Large intestine (tissue), 3 donors: ENCODE measurements around the gene POLR2A. TPM values are rescaled to one million over a fixed set of nuclear protein-coding genes. Genes with fewer than 3 reads are reported as not detected.

ENCODE experiments used
- DNase-seq, 2 donors: peaks; one replicate each; pipeline versions ENCODE4 v3.0.0 to v3.0.0-alpha.2; 2013
- H3K27ac ChIP-seq: one replicate; pipeline ENCODE4 v1.5.1; 2013; ENCODE audit warnings: low read length
- H3K27me3 ChIP-seq: 2 replicates; pipeline ENCODE4 v1.6.1; 2013; ENCODE audit warnings: low read length; ENCODE audit not compliant: control insufficient read depth, insufficient read depth
- H3K36me3 ChIP-seq: 2 replicates; pipeline ENCODE4 v1.6.1; 2013; ENCODE audit warnings: low read length; ENCODE audit not compliant: control insufficient read depth, insufficient read depth
- H3K4me1 ChIP-seq: one replicate; pipeline ENCODE4 v1.6.1; 2013; ENCODE audit warnings: low read length; ENCODE audit not compliant: control insufficient read depth, insufficient read depth
- H3K4me3 ChIP-seq: one replicate; pipeline ENCODE4 v1.5.1; 2013; ENCODE audit warnings: low read length
- H3K9me3 ChIP-seq: one replicate; pipeline ENCODE4 v1.6.1; 2013; ENCODE audit warnings: mild to moderate bottlenecking, low read depth, low read length, moderate library complexity; ENCODE audit not compliant: control insufficient read depth
- WGBS: methylation state at CpG from one replicate; pipeline ENCODE4 v1.1.5; 2013; ENCODE audit warnings: low lambda C conversion rate; ENCODE audit not compliant: insufficient coverage; 5-methylcytosine and 5-hydroxymethylcytosine counted together
- polyA plus RNA-seq: library from polyadenylated mRNA; unstranded; fragments of 120-200 nt; gene quantifications from one replicate; pipeline ENCODE4 v1.2.1, GENCODE V29; 2013

The POLR2A gene
- polyA plus RNA-seq, 1 donor: 98.7 TPM

- no peak for DNase-seq
- H3K9me3 ChIP-seq: peaks cover 11% of the 10 kb centered on the region
These were observed 38.9 kb downstream of the POLR2A start for GRCh38 chr17:7523033-7523432.

GRCh38 chr17:7528842-7529241 lies 44.7 kb downstream of the POLR2A start:
- DNase-seq: no peak
- no peak overlapping the region for H3K4me3 ChIP-seq
- no peaks in the 10 kb centered on the region for H3K27me3 ChIP-seq
- peaks cover 10% of the 10 kb centered on the region for H3K4me1 ChIP-seq
- no peak overlapping the region for H3K27ac ChIP-seq
- H3K9me3 ChIP-seq: peaks cover 22% of the 10 kb centered on the region
- no peaks in the 10 kb centered on the region for H3K36me3 ChIP-seq

More at GRCh38 chr17:7523033-7523432, 38.9 kb downstream of the POLR2A start:
- WGBS: no CpG with 5 or more reads among the region's 10 CpGs
- no peak overlapping the region for H3K4me3 ChIP-seq
- no peaks in the 10 kb centered on the region for H3K27me3 ChIP-seq
- no peaks in the 10 kb centered on the region for H3K4me1 ChIP-seq
- H3K36me3 ChIP-seq: no peaks in the 10 kb centered on the region
- no peak overlapping the region for H3K27ac ChIP-seq

DNA sequence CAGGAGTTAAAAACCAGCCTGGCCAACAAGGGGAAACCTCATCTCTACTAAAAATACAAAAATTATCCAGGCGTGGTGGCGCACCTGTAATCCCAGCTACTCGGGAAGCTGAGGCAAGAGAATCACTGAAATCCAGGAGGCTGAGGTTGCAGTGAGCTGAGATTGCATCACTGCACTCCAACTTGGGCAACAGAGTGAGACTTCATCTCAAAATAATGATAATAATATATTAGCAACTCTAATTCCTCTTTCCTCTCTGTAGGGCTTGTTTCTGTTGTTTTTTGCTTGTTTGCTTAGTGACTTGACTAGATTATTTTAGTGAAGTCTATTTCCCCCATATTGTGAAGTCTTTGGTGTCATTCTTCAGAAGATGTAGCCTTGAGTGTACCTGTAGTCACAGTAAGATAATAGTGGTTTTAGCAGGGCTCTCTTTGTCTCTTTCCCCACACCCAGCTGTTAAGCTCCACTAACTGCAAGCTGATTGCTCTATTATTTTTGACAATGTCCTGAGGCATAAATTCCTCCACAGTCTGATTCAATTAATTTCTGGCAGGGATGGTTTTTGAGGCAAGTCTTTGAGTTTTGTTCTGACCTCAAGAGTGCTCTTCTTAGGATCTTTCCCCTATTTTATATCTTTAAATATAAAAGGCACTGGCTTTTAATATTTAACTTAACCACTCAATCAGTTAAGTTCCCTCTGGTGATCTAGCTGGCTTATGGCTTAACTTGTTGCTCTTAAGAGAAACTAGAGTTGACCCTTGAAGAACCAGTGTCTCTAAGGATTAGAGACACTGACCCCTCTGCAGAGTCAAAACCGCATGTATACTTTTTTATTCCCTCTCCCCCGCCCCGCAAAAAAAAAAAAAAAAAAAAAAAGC lies 46.1 kb downstream of the POLR2A start:
- no peak for DNase-seq
- peaks cover 22% of the 10 kb centered on the region for H3K9me3 ChIP-seq
- no CpG with 5 or more reads among the region's 6 CpGs for WGBS
- H3K4me3 ChIP-seq: no peak overlapping the region
- peaks cover 10% of the 10 kb centered on the region for H3K4me1 ChIP-seq
- H3K27me3 ChIP-seq: no peaks in the 10 kb centered on the region
- no peak overlapping the region for H3K27ac ChIP-seq
- H3K36me3 ChIP-seq: no peaks in the 10 kb centered on the region

DNA sequence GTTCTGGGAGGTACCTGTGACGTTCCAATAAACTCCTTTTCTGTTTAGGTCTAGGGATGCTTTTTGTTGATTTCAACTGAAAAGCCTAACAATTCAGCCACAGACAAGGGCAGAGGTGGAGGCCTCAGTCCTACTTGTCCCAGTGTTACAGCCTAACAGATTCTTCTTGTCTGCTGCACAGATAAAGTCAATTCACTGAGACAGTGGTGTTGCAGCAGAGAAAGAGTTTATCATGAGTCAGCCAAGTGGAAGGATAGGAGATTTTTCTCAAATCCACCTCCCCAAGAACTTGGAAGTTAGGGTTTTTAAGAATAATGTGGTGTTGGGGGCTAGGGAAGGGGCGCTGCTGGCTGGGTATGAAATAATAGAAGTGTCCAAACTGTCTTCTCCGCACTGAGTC lies 53.9 kb downstream of the POLR2A start:
- DNase-seq: no peak
- Histone ChIP-seq H3K27ac (no peak overlapping the region), H3K9me3 (peaks cover 14% of the 10 kb centered on the region), H3K27me3 (no peaks in the 10 kb centered on the region), H3K4me1 (peaks cover 9% of the 10 kb centered on the region), H3K4me3 (no peak overlapping the region), H3K36me3 (no peaks in the 10 kb centered on the region)
- WGBS: no CpG with 5 or more reads among the region's 3 CpGs

DNA sequence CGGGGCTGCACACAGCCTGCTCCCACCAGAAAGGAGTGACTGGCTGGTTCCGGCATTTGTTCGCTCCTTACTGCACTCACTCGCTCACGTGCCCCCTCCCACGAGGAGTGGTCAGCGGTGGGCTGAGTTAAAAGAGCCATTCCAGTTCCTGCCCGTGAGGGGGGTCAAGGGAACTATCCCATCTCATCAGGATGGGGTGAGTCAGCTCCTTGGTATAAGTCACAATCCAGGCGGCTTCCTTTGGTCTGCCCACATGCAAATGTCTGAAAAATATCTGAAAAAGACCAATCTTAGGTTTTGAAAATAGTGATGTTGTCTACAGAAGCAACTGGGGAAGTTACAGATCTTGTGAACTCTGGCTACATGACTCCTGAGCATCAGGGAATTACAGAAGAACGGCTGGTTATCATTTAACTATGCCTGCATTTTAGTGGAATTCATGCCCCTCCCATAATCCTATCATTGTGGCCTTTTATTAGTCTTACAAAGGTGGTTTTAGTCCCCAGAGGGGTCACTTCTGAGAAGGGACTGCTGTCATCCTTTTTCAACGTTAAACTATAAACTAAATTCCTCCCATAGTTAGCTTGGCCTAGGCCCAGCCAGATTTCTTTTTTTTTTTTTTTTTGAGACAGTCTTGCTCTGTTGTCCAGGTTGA lies 54.9 kb downstream of the POLR2A start:
- WGBS: 0% methylated on average over 1 of the region's 11 CpGs
- Histone ChIP-seq H3K27ac (peak overlapping the region; percentile 37), H3K9me3 (peaks cover 14% of the 10 kb centered on the region), H3K27me3 (no peaks in the 10 kb centered on the region), H3K36me3 (no peaks in the 10 kb centered on the region), H3K4me3 (no peak overlapping the region), H3K4me1 (peaks cover 7% of the 10 kb centered on the region)
- DNase-seq: peak in 1 of 2 donors; percentile 45

GRCh38 chr17:7541074-7541621 lies 57.0 kb downstream of the POLR2A start:
- Histone ChIP-seq H3K36me3 (no peaks in the 10 kb centered on the region), H3K4me3 (no peak overlapping the region), H3K9me3 (peaks cover 14% of the 10 kb centered on the region), H3K27me3 (no peaks in the 10 kb centered on the region), H3K27ac (no peak overlapping the region), H3K4me1 (peaks cover 7% of the 10 kb centered on the region)
- no peak for DNase-seq
- no CpG with 5 or more reads among the region's 9 CpGs for WGBS

- no peak for DNase-seq
- H3K4me3 ChIP-seq: no peak overlapping the region
- no peak overlapping the region for H3K27ac ChIP-seq
- peaks cover 10% of the 10 kb centered on the region for H3K4me1 ChIP-seq
- no peaks in the 10 kb centered on the region for H3K36me3 ChIP-seq
- H3K9me3 ChIP-seq: no peaks in the 10 kb centered on the region
- 100% methylated on average over 1 of the region's 6 CpGs for WGBS
- no peaks in the 10 kb centered on the region for H3K27me3 ChIP-seq
These were observed 60.7 kb downstream of the POLR2A start for GRCh38 chr17:7544911-7545310.

DNA sequence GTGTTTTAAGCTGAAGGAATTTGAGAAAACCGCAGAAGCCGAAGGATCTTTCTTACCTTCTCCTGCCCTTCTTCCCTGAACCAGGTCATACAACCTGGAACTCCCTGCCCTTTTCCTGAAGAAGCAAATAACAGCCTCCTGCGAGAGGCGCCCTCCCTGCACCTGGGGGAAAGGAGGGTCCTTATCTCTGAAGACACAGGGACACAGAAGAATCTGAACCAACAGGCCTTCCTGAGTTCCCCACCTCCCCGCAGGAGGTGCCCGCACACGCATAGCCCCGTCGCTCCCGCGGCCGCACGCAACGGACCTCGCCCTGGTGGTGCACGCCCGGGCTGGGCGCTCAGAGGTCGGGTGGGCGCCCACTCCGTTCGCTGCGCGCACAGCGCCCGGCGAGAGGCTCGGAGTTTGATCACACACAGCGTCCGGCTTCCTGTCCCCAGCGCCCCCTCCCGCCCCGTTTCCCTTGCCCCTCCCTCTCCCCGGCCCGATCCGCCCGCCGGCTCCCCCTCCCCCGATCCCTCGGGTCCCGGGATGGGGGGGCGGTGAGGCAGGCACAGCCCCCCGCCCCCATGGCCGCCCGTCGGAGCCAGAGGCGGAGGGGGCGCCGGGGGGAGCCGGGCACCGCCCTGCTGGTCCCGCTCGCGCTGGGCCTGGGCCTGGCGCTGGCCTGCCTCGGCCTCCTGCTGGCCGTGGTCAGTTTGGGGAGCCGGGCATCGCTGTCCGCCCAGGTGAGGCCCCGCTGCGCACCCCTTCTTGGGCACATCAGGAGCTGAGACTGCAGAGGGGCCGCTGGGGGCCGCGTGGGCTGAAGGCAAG lies 64.6 kb downstream of the POLR2A start, which contains the start of gene TNFSF12:
TSS of gene TNFSF12 (plus strand) at position 474 of the 816 bp plus-strand sequence. CDS start at position 570, 96 bp downstream.
- Histone ChIP-seq H3K9me3 (no peaks in the 10 kb centered on the region), H3K27me3 (no peaks in the 10 kb centered on the region), H3K27ac (peak within 1 kb of the TSS; percentile 90), H3K4me3 (peak within 1 kb of the TSS; percentile 62), H3K36me3 (no peaks in the 10 kb centered on the region), H3K4me1 (peaks cover 24% of the 10 kb centered on the region)
- peak in 1 of 2 donors; percentile 80 for DNase-seq
- no CpG with 5 or more reads among the region's 65 CpGs for WGBS
